DOHH2 (cell line): Measurements from ENCODE around the gene SYNRG.

Experiments used
- EZH2phosphoT487 ChIP-seq: fragments of 200-600 bp; sonication (generic); IDR thresholded peaks from 2 replicates; pipeline ENCODE4 v1.6.1; 2017; ENCODE audit warnings: borderline replicate concordance, mild to moderate bottlenecking, antibody characterized with exemption, low read length, moderate library complexity, mixed read lengths
- TF ChIP-seq, protein P1 (sequence below): fragments of 200-600 bp; sonication (generic); IDR thresholded peaks from one replicate; pipeline ENCODE4 v1.5.1; 2014; ENCODE audit warnings: antibody characterized with exemption, mild to moderate bottlenecking, low read depth, low read length; ENCODE audit not compliant: poor library complexity, severe bottlenecking

DNA sequence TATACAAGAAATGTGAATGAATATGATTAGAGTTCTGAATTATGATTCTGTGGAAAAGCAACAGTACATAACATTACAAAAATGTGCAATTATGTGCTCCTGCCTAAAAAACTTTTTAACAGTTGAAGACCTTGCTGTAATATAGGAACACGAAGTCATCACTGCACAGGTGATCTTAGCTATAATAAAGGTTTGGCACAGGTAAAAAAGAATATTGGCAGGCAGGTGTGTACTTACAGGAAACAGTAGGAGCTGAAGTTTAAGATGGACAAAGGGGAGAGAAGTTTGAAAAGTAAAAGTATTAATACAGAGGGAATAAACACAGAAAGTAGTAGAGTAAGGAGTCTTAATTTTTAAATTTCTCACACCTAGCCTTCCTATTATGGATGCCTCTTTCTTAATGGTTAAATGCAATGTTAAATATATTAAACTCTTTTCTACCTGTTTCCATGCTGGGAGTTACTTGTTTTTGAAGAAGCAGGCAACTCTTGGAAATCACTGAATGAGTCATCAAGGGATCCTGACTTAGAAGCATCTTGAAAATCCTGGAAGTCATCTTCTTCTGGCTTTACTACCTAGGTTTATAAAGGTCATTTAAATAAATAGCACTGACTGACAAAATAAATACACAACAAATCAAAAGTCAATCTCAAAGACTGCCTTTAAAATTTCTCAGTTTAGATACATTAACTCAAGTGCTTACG, 40.7 kb downstream of the SYNRG start:
- TF ChIP-seq EZH2phosphoT487 = no peak
- TF ChIP-seq, protein P1, sequence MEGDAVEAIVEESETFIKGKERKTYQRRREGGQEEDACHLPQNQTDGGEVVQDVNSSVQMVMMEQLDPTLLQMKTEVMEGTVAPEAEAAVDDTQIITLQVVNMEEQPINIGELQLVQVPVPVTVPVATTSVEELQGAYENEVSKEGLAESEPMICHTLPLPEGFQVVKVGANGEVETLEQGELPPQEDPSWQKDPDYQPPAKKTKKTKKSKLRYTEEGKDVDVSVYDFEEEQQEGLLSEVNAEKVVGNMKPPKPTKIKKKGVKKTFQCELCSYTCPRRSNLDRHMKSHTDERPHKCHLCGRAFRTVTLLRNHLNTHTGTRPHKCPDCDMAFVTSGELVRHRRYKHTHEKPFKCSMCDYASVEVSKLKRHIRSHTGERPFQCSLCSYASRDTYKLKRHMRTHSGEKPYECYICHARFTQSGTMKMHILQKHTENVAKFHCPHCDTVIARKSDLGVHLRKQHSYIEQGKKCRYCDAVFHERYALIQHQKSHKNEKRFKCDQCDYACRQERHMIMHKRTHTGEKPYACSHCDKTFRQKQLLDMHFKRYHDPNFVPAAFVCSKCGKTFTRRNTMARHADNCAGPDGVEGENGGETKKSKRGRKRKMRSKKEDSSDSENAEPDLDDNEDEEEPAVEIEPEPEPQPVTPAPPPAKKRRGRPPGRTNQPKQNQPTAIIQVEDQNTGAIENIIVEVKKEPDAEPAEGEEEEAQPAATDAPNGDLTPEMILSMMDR = no peak
